Endothelial cell of umbilical vein (primary cell): Measurements from ENCODE around the gene AAR2. TPM values are rescaled to one million over a fixed set of nuclear protein-coding genes. Genes with fewer than 3 reads are reported as not detected.

Experiments
- BruUV-seq: library from RNA; stranded (reverse); fragments of 400-500 nt; replicated peaks from 2 replicates; lab custom pipeline; 2021; lab: Mats Ljungman, UMichigan
- CTCF ChIA-PET: fragments of 300-600, 350-600 bp; sonication (Branson Sonifier 250); formaldehyde crosslinking; loops from one replicate; lab custom pipeline; 2021; ENCODE audit warnings: antibody characterized with exemption, inconsistent platforms; lab: Charles Lee
- POLR2A ChIA-PET: fragments of 300-600, 350-600 bp; sonication (Branson Sonifier 250); formaldehyde crosslinking; loops from one replicate; lab custom pipeline; 2021; ENCODE audit warnings: antibody characterized with exemption, inconsistent platforms; lab: Charles Lee
- DNase-seq: peaks from one replicate; pipeline ENCODE4 v3.0.0-alpha.2; 2011; ENCODE audit warnings: low read depth, low spot score
- FAIRE-seq: peaks from 2 replicates; lab custom pipeline; 2011; peaks lifted over from hg19 to GRCh38; lab: Jason Lieb, UNC
- H2AFZ ChIP-seq: 2 replicates; pipeline ENCODE4 v1.6.0; 2012; ENCODE audit warnings: low read depth, low read length, control low read depth, inconsistent platforms
- H3K27ac ChIP-seq: 2 replicates; pipeline ENCODE4 v1.5.1; 2011; ENCODE audit warnings: low read depth, mild to moderate bottlenecking, control low read depth, low read length, moderate library complexity; ENCODE audit not compliant: insufficient read depth
- H3K27me3 ChIP-seq, 2 experiments: 2 replicates each; pipeline versions ENCODE4 v1.6.0 to v1.6.1; 2011; ENCODE audit warnings: low read length in 2 of 2, mixed read lengths in 1 of 2; ENCODE audit not compliant: control insufficient read depth in 2 of 2, insufficient read depth in 2 of 2
- H3K36me3 ChIP-seq, 2 experiments: 2 replicates in 1 of 2; 3 replicates in 1 of 2; pipeline ENCODE4 v1.5.1; 2011; ENCODE audit warnings: low read length in 2 of 2, mild to moderate bottlenecking in 1 of 2, moderate library complexity in 1 of 2; ENCODE audit not compliant: control insufficient read depth in 2 of 2, insufficient read depth in 2 of 2; ENCODE audit errors: extremely low read depth in 1 of 2
- H3K4me1 ChIP-seq: 3 replicates; pipeline ENCODE4 v1.5.1; 2011; ENCODE audit warnings: mild to moderate bottlenecking, low read length; ENCODE audit not compliant: control insufficient read depth, insufficient read depth; ENCODE audit errors: extremely low read depth
- H3K4me2 ChIP-seq: 2 replicates; pipeline ENCODE4 v1.6.1; 2011; ENCODE audit warnings: low read length, control low read depth, mixed read lengths; ENCODE audit not compliant: insufficient read depth
- H3K4me3 ChIP-seq, 3 experiments: fragments of 200-600 bp in 1 of 3; sonication (generic), shearing (Covaris generic) in 1 of 3; replicated peaks in 1 of 3; 2 replicates each; pipeline ENCODE4 v1.5.1; 2011 to 2016; ENCODE audit warnings: control low read depth in 3 of 3, low read length in 3 of 3, mild to moderate bottlenecking in 2 of 3, inconsistent platforms in 1 of 3, low read depth in 1 of 3, moderate library complexity in 1 of 3; ENCODE audit not compliant: insufficient read depth in 1 of 3
- H3K79me2 ChIP-seq: 2 replicates; pipeline ENCODE4 v1.6.0; 2012; ENCODE audit warnings: low read length, inconsistent platforms; ENCODE audit not compliant: control insufficient read depth, insufficient read depth
- H3K9ac ChIP-seq: replicated peaks from 2 replicates; pipeline ENCODE3; 2011; ENCODE audit warnings: low read length, control low read depth; ENCODE audit not compliant: insufficient read depth; ENCODE audit errors: extremely low read depth
- H3K9me1 ChIP-seq: replicated peaks from 3 replicates; pipeline ENCODE4 v1.6.0; 2011; ENCODE audit warnings: mild to moderate bottlenecking, low read length; ENCODE audit not compliant: control insufficient read depth, insufficient read depth; ENCODE audit errors: extremely low read depth
- H3K9me3 ChIP-seq: replicated peaks from 2 replicates; pipeline ENCODE4 v1.5.1; 2012; ENCODE audit warnings: low read length, inconsistent platforms; ENCODE audit not compliant: control insufficient read depth, insufficient read depth
- H4K20me1 ChIP-seq: replicated peaks from 2 replicates; pipeline ENCODE3; 2011; ENCODE audit warnings: mild to moderate bottlenecking, low read length; ENCODE audit not compliant: control insufficient read depth, insufficient read depth; ENCODE audit errors: extremely low read depth
- EZH2 ChIP-seq: IDR thresholded peaks from 2 replicates; pipeline ENCODE4 v1.6.1; 2012; ENCODE audit warnings: borderline replicate concordance, low read depth, mild to moderate bottlenecking, moderate library complexity, low read length, inconsistent platforms; ENCODE audit not compliant: severe bottlenecking
- POLR2A ChIP-seq: IDR thresholded peaks from 2 replicates; pipeline ENCODE4 v1.6.1; 2012; ENCODE audit warnings: low read depth, mild to moderate bottlenecking, control low read depth, low read length
- dilution Hi-C: fragments of 300-500 bp; cut with MboI; formaldehyde crosslinking; loops from one replicate; pipeline ENCODE4 v1.15.0; 2019; ENCODE audit warnings: low sequenced_read_pairs; ENCODE audit not compliant: extremely low pct_ligation_motif_present
- intact Hi-C: fragments of 100-400 bp; cut with micrococcal nuclease; formaldehyde crosslinking; loops from one replicate; pipeline ENCODE4 v1.10.0; 2022
- polyA plus RNA-seq, 4 experiments: library from polyadenylated mRNA; depleted of rRNA in 3 of 4; stranded (reverse) in 3 of 4; unstranded in 1 of 4; fragments of >200 nt; gene quantifications; 2 replicates each; pipeline versions ENCODE4 v1.2.1 to v1.2.3, GENCODE V29; 2011 to 2012; ENCODE audit warnings: missing spikeins in 1 of 4
- total RNA-seq: library from RNA; stranded (reverse); gene quantifications from 2 replicates; pipeline ENCODE4 v1.2.3, GENCODE V29; 2021

The AAR2 gene
- total and polyA plus RNA-seq, 2 donors (not counting 3 experiments of a cell fraction or from before 2014, with no cell fraction given): 21.9 to 29.4 TPM

DNA sequence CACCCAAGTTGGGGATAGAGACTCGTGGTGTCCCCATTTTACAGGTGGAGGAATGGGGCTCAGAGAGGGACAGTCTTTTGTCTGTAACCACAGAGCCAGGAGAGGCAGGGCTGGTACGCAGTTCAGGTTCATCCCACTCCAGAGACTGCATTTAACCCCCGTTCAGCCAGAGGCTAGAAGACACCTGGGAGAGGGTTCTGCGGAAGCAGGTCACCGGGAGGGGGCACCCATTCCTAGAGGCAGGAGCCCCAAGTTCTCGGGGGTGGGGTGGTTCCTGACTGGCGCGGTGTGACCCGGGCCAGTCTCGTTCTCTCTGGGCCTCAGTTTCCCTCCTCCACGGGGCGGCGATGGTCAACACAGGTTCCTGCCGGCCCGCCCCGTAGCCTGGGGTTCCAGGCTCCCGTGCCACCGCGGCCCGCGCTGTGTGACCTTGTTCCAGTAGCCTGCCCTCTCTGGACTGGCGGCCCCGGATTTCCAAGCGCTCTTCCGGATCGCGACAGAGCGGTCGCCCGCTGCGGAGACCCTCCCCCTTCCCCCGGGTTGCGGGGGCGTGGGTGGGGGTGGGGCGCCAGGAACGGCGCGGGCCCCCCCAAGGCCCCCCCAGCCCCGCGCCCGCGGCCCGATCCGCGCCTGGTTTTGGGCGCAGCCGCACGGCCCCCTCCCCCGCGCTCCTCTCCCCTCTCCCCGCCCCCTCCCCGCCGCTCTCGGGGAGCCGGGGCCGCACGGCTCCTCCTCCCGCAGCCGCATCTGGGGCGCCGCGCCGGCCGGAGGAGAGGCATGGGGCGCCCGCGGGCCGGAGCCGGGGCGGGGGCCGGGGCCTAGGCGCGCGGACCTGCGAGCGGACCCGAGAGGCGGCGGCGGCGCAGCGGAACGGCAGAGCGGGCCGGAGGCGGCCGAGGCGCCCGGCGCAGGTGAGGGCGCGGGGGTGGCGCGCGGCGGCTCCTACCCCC lies 69.6 kb downstream of the AAR2 start, which contains the start of gene DLGAP4:
Gene DLGAP4, plus strand, starts transcription at position 738 of the 950 bp plus-strand sequence. CDS start 125,379 bp downstream, outside the sequence.
- peaks cover 5% of the 10 kb centered on the region for H3K4me1 ChIP-seq
- H3K79me2 ChIP-seq: no peaks in the 10 kb centered on the region
- no peak within 1 kb of the TSS for H3K9ac ChIP-seq
- dilution Hi-C loops: no loop called here
- FAIRE-seq (no peak), DNase-seq (no peak)
- H3K36me3 ChIP-seq: no peaks in the 10 kb centered on the region
- no peaks in the 10 kb centered on the region for H3K9me3 ChIP-seq
- TF ChIP-seq POLR2A (no peak), EZH2 (peak; percentile 61)
- no peaks in the 10 kb centered on the region for H4K20me1 ChIP-seq
- ChIA-PET CTCF (no interaction called here), POLR2A (no interaction called here)
- no peaks in the 10 kb centered on the region for H3K9me1 ChIP-seq
- peak within 1 kb of the TSS in 1 of 3 experiments; percentile 15 for H3K4me3 ChIP-seq
- BruUV-seq: no TSS peak
- no peak within 1 kb of the TSS for H3K27ac ChIP-seq
- H3K4me2 ChIP-seq: no peak within 1 kb of the TSS
- H3K27me3 ChIP-seq: peaks cover 57 to 64% of the 10 kb centered on the region in 2 experiments
- H2AFZ ChIP-seq: no peak within 1 kb of the TSS
- intact Hi-C loops: no loop called here

Other genes starting within 250 kb of the AAR2 start
- gene EPB41L1, start 81.7 kb upstream of the AAR2 start, total RNA-seq: 11.1 and 12.2 TPM in 2 replicates
- 6.1 and 18.9 TPM in 2 replicates for gene EPB41L1, start 81.7 kb upstream of the AAR2 start, polyA plus RNA-seq
- gene DLGAP4, start 69.9 kb downstream of the AAR2 start, total RNA-seq: 125 and 130 TPM in 2 replicates
- 57.5 and 62.3 TPM in 2 replicates for gene DLGAP4, start 69.9 kb downstream of the AAR2 start, polyA plus RNA-seq